H1 (cell line): Measurements from ENCODE around the gene PCDH19. TPM values are rescaled to one million over a fixed set of nuclear protein-coding genes. Genes with fewer than 3 reads are reported as not detected.

Experiments used
- CTCF ChIA-PET: fragments of 300-600 bp; sonication (Branson Sonifier 250); formaldehyde crosslinking; loops from one replicate; lab custom pipeline; 2021; ENCODE audit not compliant: partially characterized antibody; lab: Charles Lee
- POLR2A ChIA-PET: fragments of 300-600 bp; sonication (Branson Sonifier 250); formaldehyde crosslinking; loops from one replicate; lab custom pipeline; 2021; ENCODE audit warnings: inconsistent platforms; ENCODE audit not compliant: partially characterized antibody; lab: Charles Lee
- DNase-seq, 2 experiments: peaks; one replicate each; pipeline versions ENCODE4 v3.0.0 to v3.0.0-alpha.2; 2010 to 2022; ENCODE audit warnings: low spot score in 2 of 2, low read depth in 1 of 2, mixed read lengths in 1 of 2
- FAIRE-seq: peaks from 2 replicates; lab custom pipeline; 2011; peaks lifted over from hg19 to GRCh38; lab: Jason Lieb, UNC
- H2AFZ ChIP-seq: 2 replicates; pipeline ENCODE4 v1.8.1; 2012; ENCODE audit warnings: low read length, inconsistent platforms
- H2AK5ac ChIP-seq: 2 replicates; pipeline ENCODE4 v1.6.1; 2013; ENCODE audit warnings: low read depth, low read length
- H2BK120ac ChIP-seq: replicated peaks from 2 replicates; pipeline ENCODE3; 2013; ENCODE audit warnings: low read depth, low read length, inconsistent platforms
- H2BK12ac ChIP-seq: 2 replicates; pipeline ENCODE4 v1.6.1; 2013; ENCODE audit warnings: low read depth, low read length
- H2BK15ac ChIP-seq: 2 replicates; pipeline ENCODE4 v1.6.1; 2013; ENCODE audit warnings: low read length
- H2BK20ac ChIP-seq: 2 replicates; pipeline ENCODE4 v1.6.1; 2013; ENCODE audit warnings: low read length
- H2BK5ac ChIP-seq: 2 replicates; pipeline ENCODE4 v1.6.1; 2013; ENCODE audit warnings: low read depth, low read length
- H3K14ac ChIP-seq: 2 replicates; pipeline ENCODE4 v1.6.1; 2013; ENCODE audit warnings: inconsistent platforms; ENCODE audit not compliant: insufficient read length
- H3K18ac ChIP-seq: 2 replicates; pipeline ENCODE4 v1.6.1; 2013; ENCODE audit warnings: low read length; ENCODE audit errors: extremely low read depth
- H3K23ac ChIP-seq: 2 replicates; pipeline ENCODE4 v1.6.1; 2013; ENCODE audit warnings: inconsistent platforms; ENCODE audit not compliant: insufficient read length
- H3K23me2 ChIP-seq: 2 replicates; pipeline ENCODE4 v1.6.1; 2013; ENCODE audit warnings: low read depth, low read length
- H3K27ac ChIP-seq: 2 replicates; pipeline ENCODE4 v1.6.1; 2011; ENCODE audit warnings: low read depth, low read length, inconsistent platforms
- H3K27me3 ChIP-seq, 4 experiments: replicated peaks in 1 of 4; 1 replicate in 1 of 4; 2 replicates in 3 of 4; pipeline versions ENCODE4 v1.6.1 to v1.8.1; 2011 to 2013; ENCODE audit warnings: low read length in 3 of 4, mild to moderate bottlenecking in 3 of 4, inconsistent platforms in 2 of 4, mixed read lengths in 2 of 4, moderate library complexity in 1 of 4; ENCODE audit not compliant: control insufficient read depth in 3 of 4, insufficient read depth in 3 of 4; ENCODE audit errors: extremely low read depth in 1 of 4
- H3K36me3 ChIP-seq, 4 experiments: 2 replicates each; pipeline versions ENCODE4 v1.6.1 to v1.8.1; 2011 to 2013; ENCODE audit warnings: mild to moderate bottlenecking in 4 of 4, low read length in 3 of 4, moderate library complexity in 2 of 4, control low read depth in 1 of 4, inconsistent platforms in 1 of 4; ENCODE audit not compliant: insufficient read depth in 4 of 4, control insufficient read depth in 2 of 4
- H3K4ac ChIP-seq: replicated peaks from 2 replicates; pipeline ENCODE3; 2013; ENCODE audit warnings: low read length, low read depth, mixed read lengths, inconsistent platforms; ENCODE audit not compliant: insufficient read length
- H3K4me1 ChIP-seq, 4 experiments: replicated peaks in 1 of 4; 1 replicate in 1 of 4; 2 replicates in 3 of 4; pipeline versions ENCODE4 v1.6.1 to v1.8.1; 2011 to 2013; ENCODE audit warnings: low read length in 3 of 4, inconsistent platforms in 2 of 4, mixed read lengths in 1 of 4; ENCODE audit not compliant: insufficient read depth in 4 of 4, control insufficient read depth in 3 of 4
- H3K4me2 ChIP-seq, 2 experiments: 2 replicates each; pipeline versions ENCODE4 v1.6.1 to v1.8.1; 2011 to 2013; ENCODE audit warnings: low read depth in 2 of 2, low read length in 2 of 2, control low read depth in 1 of 2, inconsistent platforms in 1 of 2, mild to moderate bottlenecking in 1 of 2; ENCODE audit not compliant: insufficient read depth in 1 of 2
- H3K4me3 ChIP-seq, 4 experiments: fragments of 200-600, 300-600 bp in 1 of 4; sonication (generic), shearing (Covaris generic), sonication (Bioruptor Twin) in 1 of 4; 2 replicates each; pipeline versions ENCODE4 v1.5.1 to v1.8.1; 2011 to 2016; ENCODE audit warnings: low read length in 4 of 4, low read depth in 3 of 4, control low read depth in 2 of 4, inconsistent platforms in 2 of 4, mild to moderate bottlenecking in 2 of 4, mixed read lengths in 1 of 4, moderate library complexity in 1 of 4; ENCODE audit not compliant: insufficient read depth in 2 of 4; ENCODE audit errors: extremely low read depth in 1 of 4
- H3K56ac ChIP-seq: replicated peaks from 2 replicates; pipeline ENCODE3; 2013; ENCODE audit warnings: low read depth, mild to moderate bottlenecking, mixed read lengths, low read length, inconsistent platforms; ENCODE audit not compliant: insufficient read length
- H3K79me1 ChIP-seq: 2 replicates; pipeline ENCODE4 v1.6.1; 2013; ENCODE audit warnings: low read depth, low read length, control low read depth
- H3K79me2 ChIP-seq, 2 experiments: 2 replicates each; pipeline versions ENCODE4 v1.6.1 to v1.8.1; 2012 to 2013; ENCODE audit warnings: low read length in 2 of 2, mild to moderate bottlenecking in 2 of 2, inconsistent platforms in 1 of 2; ENCODE audit not compliant: insufficient read depth in 2 of 2, control insufficient read depth in 1 of 2
- H3K9ac ChIP-seq, 4 experiments: replicated peaks in 1 of 4; 1 replicate in 1 of 4; 2 replicates in 3 of 4; pipeline versions ENCODE4 v1.6.1 to v1.8.1; 2011 to 2013; ENCODE audit warnings: low read depth in 3 of 4, low read length in 3 of 4, control low read depth in 2 of 4, mild to moderate bottlenecking in 2 of 4, moderate library complexity in 2 of 4, inconsistent platforms in 1 of 4; ENCODE audit errors: extremely low read depth in 1 of 4
- H3K9me3 ChIP-seq, 2 experiments: 2 replicates each; pipeline versions ENCODE4 v1.6.1 to v1.8.1; 2012 to 2013; ENCODE audit warnings: mild to moderate bottlenecking in 2 of 2, moderate library complexity in 2 of 2, control low read depth in 1 of 2, inconsistent platforms in 1 of 2, low read depth in 1 of 2, low read length in 1 of 2, mixed read lengths in 1 of 2; ENCODE audit not compliant: insufficient read depth in 2 of 2
- H4K20me1 ChIP-seq, 2 experiments: replicated peaks in 1 of 2; 2 replicates each; pipeline versions ENCODE3 to v1.8.1; 2011 to 2013; ENCODE audit warnings: inconsistent platforms in 2 of 2, low read length in 2 of 2, mild to moderate bottlenecking in 1 of 2; ENCODE audit not compliant: insufficient read depth in 2 of 2, control insufficient read depth in 1 of 2
- H4K5ac ChIP-seq: 2 replicates; pipeline ENCODE4 v1.6.1; 2013; ENCODE audit warnings: low read length, low read depth, mixed read lengths, inconsistent platforms; ENCODE audit not compliant: insufficient read length
- H4K8ac ChIP-seq: 2 replicates; pipeline ENCODE4 v1.8.0; 2013; ENCODE audit warnings: mild to moderate bottlenecking, moderate library complexity, low read length, inconsistent platforms; ENCODE audit not compliant: insufficient read depth; ENCODE audit errors: extremely low read depth
- H4K91ac ChIP-seq: replicated peaks from 2 replicates; pipeline ENCODE3; 2013; ENCODE audit warnings: low read length, mixed read lengths, inconsistent platforms; ENCODE audit not compliant: insufficient read length
- ASH2L ChIP-seq: fragments of 200-600, 300-600 bp; sonication (generic); IDR thresholded peaks from one replicate; pipeline ENCODE4 v1.7.1; 2017; ENCODE audit warnings: low read length
- FOSL1 ChIP-seq: IDR thresholded peaks from 2 replicates; pipeline ENCODE4 v1.6.1; 2011; ENCODE audit warnings: mild to moderate bottlenecking, low read depth, low read length, moderate library complexity; ENCODE audit not compliant: insufficient read depth
- MAX ChIP-seq: IDR thresholded peaks from 2 replicates; pipeline ENCODE4 v1.6.1; 2012; ENCODE audit warnings: inconsistent platforms
- TBP ChIP-seq: IDR thresholded peaks from 2 replicates; pipeline ENCODE4 v1.6.1; 2011; ENCODE audit warnings: low read depth, low read length, improper control_type of control experiment
- WGBS, 2 experiments: shearing (Covaris generic) in 1 of 2; methylation state at CpG; one replicate each; pipeline versions ENCODE4 v1.1.6 to v1.1.7; 2013 to 2015; ENCODE audit warnings: low lambda C conversion rate in 2 of 2, mixed read lengths in 2 of 2, inconsistent platforms in 1 of 2, low coverage in 1 of 2, missing lambda C conversion rate in 1 of 2; ENCODE audit not compliant: insufficient replicate concordance in 2 of 2, insufficient coverage in 1 of 2, insufficient read length in 1 of 2; ENCODE audit errors: extremely low coverage in 1 of 2, missing lambda C conversion rate in 1 of 2; 5-methylcytosine and 5-hydroxymethylcytosine counted together
- polyA plus RNA-seq, 7 experiments: library from polyadenylated mRNA; depleted of rRNA in 3 of 7; stranded (reverse) in 5 of 7; unstranded in 2 of 7; fragments of >200 nt in 5 of 7; fragments of 200-250 nt in 2 of 7; gene quantifications; 1 replicate in 5 of 7; 2 replicates in 1 of 7; 4 replicates in 1 of 7; pipeline versions ENCODE4 v1.2.1 to v1.2.3, GENCODE V29; 2011 to 2013; ENCODE audit warnings: missing spikeins in 2 of 7, mixed read lengths in 2 of 7
- total RNA-seq: library from RNA; stranded (reverse); fragmentation: NEBNext Ultra II Directional; extraction: Animal tissue kit (Norgen Biotek cat#: 25700); gene quantifications from 2 replicates; pipeline ENCODE4 v1.2.1, GENCODE V29; 2021

Gene PCDH19
- total and polyA plus RNA-seq, 2 of the 8 experiments (the other 6 are each of a cell fraction or from before 2014, with no cell fraction given), result 0.12 to 1.2 TPM

- H3K36me3 ChIP-seq, result no peaks in the 10 kb centered on the region
- FAIRE-seq, result peak; percentile 95
- H3K27me3 ChIP-seq, result no peaks in the 10 kb centered on the region
- no peaks in the 10 kb centered on the region for H3K9me3 ChIP-seq
- H4K5ac ChIP-seq, result no peak overlapping the region
- no peak overlapping the region for H2AK5ac ChIP-seq
- H2BK15ac ChIP-seq, result no peak overlapping the region
- H4K91ac ChIP-seq, result no peak overlapping the region
- no peak overlapping the region for H2AFZ ChIP-seq
- peak; percentile 7 to 42 for DNase-seq
- H4K8ac ChIP-seq, result no peak overlapping the region
- H3K4ac ChIP-seq, result no peak overlapping the region
- no peak for TF ChIP-seq FOSL1
- TF ChIP-seq MAX, result 0 out of 2 replicates have a peak, but pooled peaks have one; percentile 22
- no peak for TF ChIP-seq ASH2L
- peak; percentile 41; the same call in 1 of the 2 replicates for TF ChIP-seq TBP
- ChIA-PET CTCF (interaction anchor here (0.9 kb wide), 1 partner anchor 15 kb away, joined by 3 read pairs; no protein-coding TSS in a partner anchor), POLR2A (no interaction called here)
- H3K18ac ChIP-seq, result peak overlapping the region; percentile 78
- H3K23ac ChIP-seq, result no peak overlapping the region
- no peak overlapping the region for H3K4me3 ChIP-seq
- H3K4me2 ChIP-seq, result 0 out of 4 replicates have a peak overlapping the region, but pooled peaks of 1 of the 2 experiments have one; percentile 13
- no peak overlapping the region for H2BK20ac ChIP-seq
- no peak overlapping the region for H2BK12ac ChIP-seq
- H3K27ac ChIP-seq, result no peak overlapping the region
- no peaks in the 10 kb centered on the region for H3K23me2 ChIP-seq
- H2BK120ac ChIP-seq, result no peak overlapping the region
- H3K9ac ChIP-seq, result no peak overlapping the region
- no peaks in the 10 kb centered on the region for H3K79me1 ChIP-seq
- H4K20me1 ChIP-seq, result no peaks in the 10 kb centered on the region
- H3K14ac ChIP-seq, result no peak overlapping the region
- no peaks in the 10 kb centered on the region for H3K79me2 ChIP-seq
- H3K4me1 ChIP-seq, result peaks cover 0 to 5% (median 0%) of the 10 kb centered on the region in 4 experiments; a peak in 2 of 7 replicates
- H3K56ac ChIP-seq, result no peak overlapping the region
- no peak overlapping the region for H2BK5ac ChIP-seq
- WGBS, 2 experiments, result 54% methylated on average over 9 of the region's 21 CpGs; no CpG with 5 or more reads in 1 of the 2 experiments
Observed at GRCh38 chrX:100296183-100296753, 113.8 kb downstream of the PCDH19 start.
